GM21515 (cell line): ENCODE measurements around the gene ART1.

Source experiments
- ATAC-seq: cut with Tn5 transposase; IDR thresholded peaks from one replicate; pipeline ENCODE4 v1.9.1; 2021; ENCODE audit not compliant: unreplicated experiment

ART1 gene

DNA sequence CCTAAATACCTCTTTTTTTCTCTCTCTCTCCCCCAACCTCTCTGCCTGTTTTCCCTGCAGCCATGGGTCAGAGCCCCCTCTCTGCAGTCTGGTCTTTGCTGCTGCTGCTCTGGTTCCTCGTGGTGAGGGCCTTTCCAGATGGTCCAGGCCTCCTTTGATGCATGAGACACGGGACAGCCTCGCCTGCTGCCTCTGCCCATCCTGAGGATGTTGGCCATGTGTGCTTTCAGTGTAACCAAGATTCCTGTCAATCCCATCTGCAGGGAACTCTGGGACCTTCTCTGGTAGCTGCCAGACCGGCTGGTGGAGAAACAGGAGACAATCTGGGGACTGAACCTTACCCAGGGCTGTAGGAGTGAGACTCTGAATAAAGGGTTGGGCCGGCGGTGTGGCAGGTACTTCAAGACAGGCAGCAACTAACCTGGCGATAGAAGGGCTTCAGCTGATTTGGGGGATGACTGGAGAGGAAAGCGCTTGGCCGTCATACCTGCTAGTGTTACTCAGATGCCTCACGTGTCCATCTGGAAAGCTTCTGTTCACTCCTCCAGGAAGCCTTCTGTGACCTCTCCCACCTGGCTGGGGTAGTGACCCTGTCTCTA is 19.2 kb downstream of the ART1 start:
- ATAC-seq = no peak

GRCh38 chr11:3665336-3666022 is 20.6 kb downstream of the ART1 start:
- ATAC-seq = no peak

GRCh38 chr11:3666023-3666530 is 21.1 kb downstream of the ART1 start:
- ATAC-seq = no peak

- no peak for ATAC-seq
Measured at GRCh38 chr11:3667149-3668035, 22.5 kb downstream of the ART1 start.

DNA sequence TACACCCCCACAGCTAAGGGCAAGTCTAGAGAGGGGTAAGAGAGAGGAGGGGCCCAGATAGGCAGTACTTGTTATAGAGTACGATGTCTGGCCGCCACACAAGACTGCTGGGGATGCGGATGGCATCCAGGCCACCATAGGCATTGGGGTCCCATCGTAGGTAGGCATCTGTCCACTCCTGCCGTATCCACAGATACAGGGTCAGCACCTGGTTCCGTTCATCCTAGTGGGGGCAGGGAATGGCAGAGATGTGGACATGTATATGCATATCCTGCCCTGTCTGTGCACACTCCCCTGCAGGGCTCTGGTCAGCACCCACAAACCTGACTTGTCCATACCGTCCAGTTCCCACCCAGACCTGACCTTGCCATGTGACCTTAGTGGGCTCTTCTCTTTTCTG is 24.2 kb downstream of the ART1 start:
- no peak for ATAC-seq

- ATAC-seq = no peak
Measured at GRCh38 chr11:3669742-3670183, 24.8 kb downstream of the ART1 start.

DNA sequence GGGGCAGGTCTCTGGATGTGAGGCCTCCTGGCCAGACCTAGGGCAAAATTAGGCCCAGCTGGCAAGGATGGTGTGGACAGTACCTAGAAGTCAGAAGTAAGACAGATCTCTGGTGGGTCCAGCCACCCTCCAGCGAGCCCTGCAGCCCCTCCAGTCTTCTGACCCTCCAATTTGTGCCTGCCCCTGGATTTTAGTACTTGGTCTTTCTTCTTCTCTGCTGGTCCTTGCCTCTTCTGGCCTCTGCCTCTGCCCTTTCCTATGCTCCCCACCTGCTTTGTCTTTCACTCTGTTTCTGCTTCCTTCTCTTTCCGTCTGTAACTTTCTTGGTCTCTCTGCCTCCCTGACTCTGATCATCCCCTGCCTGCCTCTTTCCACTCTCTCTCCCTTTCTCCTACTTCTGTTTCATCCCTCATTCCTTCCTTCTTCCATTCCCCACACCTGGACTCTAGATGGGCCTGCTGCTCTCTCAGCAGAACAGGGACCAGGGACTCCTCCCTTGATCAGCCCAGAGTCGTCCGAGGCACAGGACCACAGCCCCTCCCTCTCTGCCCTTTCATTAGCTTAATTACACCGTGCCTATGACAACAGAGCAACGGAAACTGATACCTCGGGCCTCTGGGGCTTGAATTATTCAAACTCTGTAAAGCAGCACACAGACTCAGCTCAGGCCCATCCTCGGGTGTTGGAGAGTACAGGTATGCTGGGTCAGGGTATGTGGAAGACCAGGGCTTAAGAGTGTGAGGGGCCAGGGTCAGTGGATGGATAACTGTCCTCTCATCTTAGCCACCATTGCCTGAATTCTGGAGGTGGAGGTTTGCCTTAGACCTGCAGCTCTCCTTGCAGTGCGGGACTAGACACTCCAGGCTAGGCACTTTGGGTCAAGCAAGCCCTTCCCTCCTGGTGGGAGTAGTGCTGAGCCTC is 26.7 kb downstream of the ART1 start, which contains the start of gene CHRNA10:
Gene CHRNA10, minus strand, starts transcription at position 51 of the 921 bp plus-strand sequence. CDS start 72 bp downstream, outside the sequence.
- no peak for ATAC-seq

- ATAC-seq = no peak
Measured at GRCh38 chr11:3674189-3674588, 29.3 kb downstream of the ART1 start.

DNA sequence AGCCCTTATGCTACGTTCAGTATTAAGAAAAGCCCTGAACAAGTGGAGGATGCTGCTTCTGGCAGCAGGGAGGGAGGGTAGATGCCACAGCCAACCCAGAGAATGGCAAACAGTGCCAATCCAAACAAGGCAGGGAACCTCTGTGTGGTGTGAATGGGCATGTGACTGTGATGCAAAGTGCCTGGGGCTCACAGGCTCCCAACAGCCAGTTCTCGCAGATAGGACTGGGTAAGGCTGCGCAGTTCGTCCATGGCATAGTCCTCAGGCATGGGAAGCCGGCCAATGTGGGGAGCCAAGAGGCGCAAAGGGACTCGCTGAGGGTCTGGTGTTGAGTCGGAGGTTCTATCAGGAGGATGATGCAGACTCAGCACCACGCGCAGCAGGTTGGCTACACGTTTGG is 31.0 kb downstream of the ART1 start:
- no peak for ATAC-seq

DNA sequence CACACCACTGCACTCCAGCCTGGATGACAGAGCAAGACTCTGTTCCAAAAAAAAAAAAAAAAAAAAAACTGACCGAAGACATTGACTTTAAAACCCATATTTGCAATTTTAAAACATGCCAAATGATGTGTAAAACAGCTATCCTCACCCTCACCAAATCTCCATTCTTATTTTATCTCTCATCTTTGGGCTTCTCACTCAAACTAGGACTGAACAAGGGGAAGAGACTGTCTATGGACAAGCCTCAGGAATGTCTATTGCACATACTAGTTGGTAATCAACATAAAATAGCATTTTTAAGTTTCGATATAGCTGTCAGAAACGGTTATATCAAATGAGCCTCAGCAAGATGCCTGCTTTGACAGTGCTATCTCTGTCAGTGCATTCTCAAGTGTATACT is 34.1 kb downstream of the ART1 start:
- ATAC-seq = no peak

DNA sequence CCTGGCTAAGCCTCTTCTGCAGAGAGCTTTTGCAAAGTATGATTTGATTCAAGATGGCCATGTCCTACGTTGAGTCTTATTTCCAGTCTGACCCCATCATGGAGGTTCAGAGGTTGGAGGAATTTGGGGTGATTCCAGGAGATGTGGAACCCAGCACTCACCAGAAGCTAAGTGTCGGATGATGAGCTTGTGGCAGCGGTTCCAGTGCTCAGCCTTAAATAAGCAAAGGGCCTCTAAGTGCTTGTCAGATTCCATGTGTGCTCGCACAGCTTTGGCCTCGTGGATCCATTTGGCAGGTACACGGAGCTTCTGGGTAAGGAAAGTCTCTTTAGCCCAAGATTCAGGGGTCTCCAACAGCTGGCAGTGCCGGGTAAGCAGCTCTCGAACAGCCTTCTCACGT is 38.1 kb downstream of the ART1 start:
- ATAC-seq = no peak

DNA sequence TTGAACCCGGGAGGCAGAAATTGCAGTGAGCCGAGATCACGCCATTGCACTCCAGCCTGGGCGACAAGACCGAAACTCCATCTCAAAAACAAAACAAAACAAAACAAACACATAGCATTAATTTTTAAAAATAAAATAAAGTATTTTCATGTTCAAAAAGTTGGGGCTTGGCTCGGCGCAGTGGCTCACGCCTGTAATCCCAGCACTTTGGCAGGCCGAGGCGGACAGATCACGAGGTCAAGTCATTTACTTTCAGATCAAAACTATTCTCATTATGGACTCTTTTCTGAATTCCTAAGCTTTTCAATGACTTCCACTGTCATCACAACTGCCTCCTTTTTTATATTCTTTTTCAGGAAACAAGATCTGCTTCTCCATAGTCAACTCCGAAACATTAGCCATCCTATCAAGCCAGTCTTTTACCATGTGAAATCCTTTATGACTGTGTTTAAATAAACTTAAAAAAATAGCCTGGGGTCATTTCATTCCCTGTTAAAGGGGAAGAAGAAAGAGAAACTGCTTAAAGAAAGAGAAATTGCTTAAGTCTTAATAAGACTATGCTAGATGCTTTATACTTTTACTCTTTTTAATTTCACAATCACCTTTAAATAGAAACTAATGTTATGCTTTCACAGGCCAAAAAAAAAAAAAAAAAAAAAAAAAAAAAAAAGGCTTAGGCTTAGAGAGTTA is 39.3 kb downstream of the ART1 start:
- no peak for ATAC-seq

DNA sequence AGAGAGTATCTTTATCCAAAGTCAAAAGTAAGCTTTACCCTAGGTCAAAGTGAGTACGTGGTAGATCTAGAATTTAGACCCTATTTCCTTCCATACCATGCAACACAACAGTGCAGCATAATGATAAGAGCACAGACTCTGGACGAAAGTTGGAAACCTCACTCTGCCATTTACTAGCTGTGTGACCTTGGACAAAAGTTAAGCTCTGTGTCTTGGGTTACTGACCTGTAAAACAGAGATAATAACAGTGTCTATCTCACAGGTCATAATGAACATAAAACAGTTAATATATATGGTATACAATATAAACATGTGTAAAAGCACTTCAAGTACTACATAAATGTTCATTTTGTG is 39.9 kb downstream of the ART1 start:
- ATAC-seq = no peak

- no peak for ATAC-seq
Measured at GRCh38 chr11:3685923-3686322, 41.0 kb downstream of the ART1 start.

DNA sequence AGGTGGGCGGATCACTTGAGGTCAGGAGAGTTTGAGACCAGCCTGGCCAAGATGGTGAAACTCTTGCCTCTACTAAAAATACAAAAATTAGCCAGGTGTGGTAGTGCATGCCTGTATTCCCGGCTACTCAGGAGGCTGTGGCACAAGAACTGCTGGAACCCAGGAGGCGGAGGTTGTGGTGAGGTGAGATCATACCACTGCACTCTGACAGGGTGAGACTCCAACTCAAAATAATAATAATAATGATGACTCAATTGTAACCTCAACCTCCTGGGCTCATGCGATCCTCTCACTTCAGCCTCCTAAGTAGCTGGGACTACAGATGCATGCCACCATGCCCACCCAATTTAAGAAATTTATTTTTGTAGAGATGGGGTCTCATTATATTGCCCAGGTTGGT is 41.8 kb downstream of the ART1 start:
- ATAC-seq = no peak

- no peak for ATAC-seq
Measured at GRCh38 chr11:3700410-3700809, 55.5 kb downstream of the ART1 start.

- ATAC-seq = no peak
Measured at GRCh38 chr11:3700910-3701309, 56.0 kb downstream of the ART1 start.

- ATAC-seq = no peak
Measured at GRCh38 chr11:3703383-3703782, 58.5 kb downstream of the ART1 start.

GRCh38 chr11:3707176-3707575 is 62.2 kb downstream of the ART1 start:
- ATAC-seq = no peak

DNA sequence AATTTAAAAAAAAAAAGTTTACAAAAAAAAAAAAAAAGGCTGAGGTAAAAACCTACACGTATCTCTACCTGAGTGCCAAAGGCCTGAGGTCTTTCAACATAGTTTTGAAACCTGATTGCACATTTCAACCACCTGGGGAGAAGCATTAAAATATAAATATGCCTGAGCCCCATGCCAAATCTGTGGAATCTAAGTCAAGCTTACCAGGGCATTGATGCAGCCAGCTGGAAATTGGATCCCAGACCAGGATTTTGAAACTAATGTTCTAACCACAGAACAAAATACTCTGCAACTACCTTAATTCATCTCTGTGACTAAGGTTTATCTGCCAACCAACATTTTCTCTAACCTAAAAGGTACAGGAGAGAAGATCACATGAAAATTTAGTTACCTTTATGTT is 65.0 kb downstream of the ART1 start:
- ATAC-seq = no peak
